Loucy (cell line): ENCODE data around the gene TSHZ2.

Experiments
- H2AFZ ChIP-seq: fragments of 200-600 bp; sonication (generic); 2 replicates; pipeline ENCODE4 v1.6.0; 2016; ENCODE audit warnings: antibody characterized with exemption, mild to moderate bottlenecking, low read length, moderate library complexity
- H3F3A ChIP-seq: fragments of 200-600 bp; 2 replicates; pipeline ENCODE4 v1.6.0; 2016; ENCODE audit warnings: antibody characterized with exemption, low read depth, mild to moderate bottlenecking
- H3K27me3 ChIP-seq: fragments of 200-600 bp; sonication (generic); 2 replicates; pipeline ENCODE4 v1.6.1; 2014; ENCODE audit warnings: low read length, mild to moderate bottlenecking; ENCODE audit not compliant: insufficient read depth, poor library complexity, severe bottlenecking
- H3K36me3 ChIP-seq: fragments of 200-600 bp; sonication (generic); 2 replicates; pipeline ENCODE4 v1.6.1; 2016; ENCODE audit warnings: low read length; ENCODE audit not compliant: insufficient read depth
- H3K4me1 ChIP-seq: fragments of 200-600 bp; sonication (generic); 2 replicates; pipeline ENCODE4 v1.5.1; 2014; ENCODE audit warnings: low read length, mild to moderate bottlenecking; ENCODE audit not compliant: insufficient read depth, poor library complexity, severe bottlenecking
- H3K4me2 ChIP-seq: fragments of 200-600 bp; sonication (generic); 2 replicates; pipeline ENCODE4 v1.6.0; 2014; ENCODE audit warnings: antibody characterized with exemption, low read length, low read depth, mild to moderate bottlenecking; ENCODE audit not compliant: poor library complexity, severe bottlenecking
- H3K4me3 ChIP-seq: fragments of 200-600 bp; sonication (generic); 2 replicates; pipeline ENCODE4 v1.5.1; 2014; ENCODE audit warnings: low read length, mild to moderate bottlenecking, mixed read lengths; ENCODE audit not compliant: poor library complexity, severe bottlenecking
- H3K79me2 ChIP-seq: fragments of 200-600 bp; sonication (generic); 2 replicates; pipeline ENCODE4 v1.6.1; 2014; ENCODE audit warnings: low read length; ENCODE audit not compliant: insufficient read depth
- H3K9ac ChIP-seq: fragments of 200-600 bp; sonication (generic); 2 replicates; pipeline ENCODE4 v1.6.0; 2014; ENCODE audit warnings: mild to moderate bottlenecking, low read depth, low read length, moderate library complexity; ENCODE audit not compliant: poor library complexity, severe bottlenecking
- H3K9me2 ChIP-seq: fragments of 200-600 bp; sonication (generic); replicated peaks from 2 replicates; pipeline ENCODE4 v1.6.1; 2016; ENCODE audit warnings: low read depth, low read length, mixed read lengths
- H3K9me3 ChIP-seq: fragments of 200-600 bp; sonication (generic); 2 replicates; pipeline ENCODE4 v1.6.1; 2014; ENCODE audit warnings: mild to moderate bottlenecking, antibody characterized with exemption, low read length, low read depth; ENCODE audit not compliant: insufficient read depth
- H4K20me1 ChIP-seq: fragments of 200-600 bp; sonication (generic); 2 replicates; pipeline ENCODE4 v1.6.0; 2014; ENCODE audit warnings: antibody characterized with exemption, low read length, mild to moderate bottlenecking; ENCODE audit not compliant: insufficient read depth, poor library complexity, severe bottlenecking
- CTCF ChIP-seq: fragments of 200-600 bp; sonication (generic); conservative IDR thresholded peaks from 2 replicates; pipeline ENCODE4 v1.5.1; 2014; ENCODE audit warnings: mild to moderate bottlenecking, antibody characterized with exemption, low read length
- EZH2phosphoT487 ChIP-seq: fragments of 200-600 bp; IDR thresholded peaks from 2 replicates; pipeline ENCODE4 v1.6.1; 2018; ENCODE audit warnings: antibody characterized with exemption, mild to moderate bottlenecking, moderate library complexity, borderline replicate concordance

TSHZ2 gene

GRCh38 chr20:53253668-53254067 is 281.5 kb downstream of the TSHZ2 start:
- Histone ChIP-seq H3K79me2 (no peaks in the 10 kb centered on the region), H3K4me1 (no peaks in the 10 kb centered on the region), H3K9me2 (no peaks in the 10 kb centered on the region), H3K9me3 (no peaks in the 10 kb centered on the region), H3F3A (no peaks in the 10 kb centered on the region), H3K4me2 (no peak overlapping the region), H3K4me3 (no peak overlapping the region), H3K9ac (no peak overlapping the region), H4K20me1 (no peaks in the 10 kb centered on the region), H2AFZ (no peak overlapping the region), H3K36me3 (no peaks in the 10 kb centered on the region), H3K27me3 (no peaks in the 10 kb centered on the region)
- TF ChIP-seq EZH2phosphoT487 (no peak), CTCF (no peak)

GRCh38 chr20:53255102-53255710 is 283.0 kb downstream of the TSHZ2 start:
- Histone ChIP-seq H3K4me1 (no peaks in the 10 kb centered on the region), H3F3A (no peaks in the 10 kb centered on the region), H3K27me3 (no peaks in the 10 kb centered on the region), H3K4me3 (no peak overlapping the region), H3K36me3 (no peaks in the 10 kb centered on the region), H2AFZ (no peak overlapping the region), H3K9me3 (no peaks in the 10 kb centered on the region), H4K20me1 (no peaks in the 10 kb centered on the region), H3K9me2 (no peaks in the 10 kb centered on the region), H3K9ac (no peak overlapping the region), H3K79me2 (no peaks in the 10 kb centered on the region), H3K4me2 (no peak overlapping the region)
- TF ChIP-seq EZH2phosphoT487 = no peak
- no peak for TF ChIP-seq CTCF

GRCh38 chr20:53258741-53259140 is 286.6 kb downstream of the TSHZ2 start:
- H3K9ac ChIP-seq = no peak overlapping the region
- H3K4me1 ChIP-seq = no peaks in the 10 kb centered on the region
- no peaks in the 10 kb centered on the region for H3K9me2 ChIP-seq
- no peaks in the 10 kb centered on the region for H3K27me3 ChIP-seq
- H2AFZ ChIP-seq = no peak overlapping the region
- no peak overlapping the region for H3K4me2 ChIP-seq
- no peaks in the 10 kb centered on the region for H3K79me2 ChIP-seq
- H3K9me3 ChIP-seq = no peaks in the 10 kb centered on the region
- no peaks in the 10 kb centered on the region for H4K20me1 ChIP-seq
- no peak overlapping the region for H3K4me3 ChIP-seq
- H3F3A ChIP-seq = no peaks in the 10 kb centered on the region
- TF ChIP-seq CTCF (no peak), EZH2phosphoT487 (no peak)
- no peaks in the 10 kb centered on the region for H3K36me3 ChIP-seq
